Testis (tissue), 2 donors: ENCODE results near the gene RBP7.

Experiments
- CTCF ChIP-seq, 3 experiments: fragments of 450-650 bp in 2 of 3; fragments of 200-600 bp in 1 of 3; sonication (generic) in 1 of 3; IDR thresholded peaks; one replicate each; pipeline ENCODE4 v1.5.1; 2016 to 2019; ENCODE audit warnings: antibody characterized with exemption in 3 of 3, mild to moderate bottlenecking in 2 of 3, moderate library complexity in 1 of 3
- POLR2A ChIP-seq: fragments of 450-650 bp; IDR thresholded peaks from one replicate; pipeline ENCODE4 v1.6.1; 2017; ENCODE audit warnings: antibody characterized with exemption, mild to moderate bottlenecking, moderate library complexity

DNA sequence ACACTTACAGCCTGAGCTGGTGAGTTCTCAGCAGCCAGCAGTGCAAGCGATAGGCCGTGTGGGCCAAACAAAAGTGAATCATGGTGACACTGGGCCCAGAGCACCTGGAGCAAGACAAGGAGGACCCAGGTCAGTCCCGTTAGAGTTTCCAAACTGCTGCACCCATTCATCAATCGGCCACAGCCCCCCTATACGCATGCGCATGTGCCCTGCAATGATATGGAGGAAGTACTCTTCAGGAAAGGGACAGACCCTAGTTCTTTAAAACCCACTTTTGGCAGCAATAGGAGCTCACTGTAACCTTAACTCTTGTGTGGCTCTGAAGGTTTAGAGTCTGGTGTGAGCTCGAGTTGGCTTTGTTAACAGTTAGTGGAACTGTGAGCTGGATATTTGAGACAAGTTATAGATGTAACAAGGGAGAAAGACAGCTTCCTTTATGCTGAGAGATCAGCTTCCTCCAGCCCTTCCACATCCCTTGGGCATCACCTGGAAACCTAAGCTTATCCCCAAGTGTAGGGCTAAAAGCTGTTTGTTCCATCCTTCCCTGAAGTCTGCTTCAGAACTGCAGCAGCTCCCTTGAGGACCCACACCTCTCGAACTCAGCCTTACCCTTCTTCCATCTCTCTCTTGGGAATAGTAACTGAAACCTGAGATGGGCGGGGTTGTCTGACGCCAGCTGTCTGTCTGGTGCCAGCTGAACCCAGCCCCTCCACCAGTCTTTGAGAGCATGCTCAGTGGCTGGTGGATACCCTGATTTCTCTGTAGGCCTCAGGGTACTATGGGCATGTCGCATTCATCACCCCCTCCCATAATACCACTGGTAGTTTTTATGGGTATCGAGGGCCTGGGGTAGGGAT is 36.1 kb upstream of the RBP7 start:
- TF ChIP-seq POLR2A, result no peak
- no peak for TF ChIP-seq CTCF (IDR thresholded peaks at IDR 0.05)
